ENCODE results near the gene PRKAR2A. TPM values are rescaled to one million over a fixed set of nuclear protein-coding genes. Genes with fewer than 3 reads are reported as not detected.
A peak's percentile ranks its signal among the peaks of the same experiment; 100 is the strongest.

The PRKAR2A gene
- total RNA-seq, 1 donor, result 47.9 TPM

DNA sequence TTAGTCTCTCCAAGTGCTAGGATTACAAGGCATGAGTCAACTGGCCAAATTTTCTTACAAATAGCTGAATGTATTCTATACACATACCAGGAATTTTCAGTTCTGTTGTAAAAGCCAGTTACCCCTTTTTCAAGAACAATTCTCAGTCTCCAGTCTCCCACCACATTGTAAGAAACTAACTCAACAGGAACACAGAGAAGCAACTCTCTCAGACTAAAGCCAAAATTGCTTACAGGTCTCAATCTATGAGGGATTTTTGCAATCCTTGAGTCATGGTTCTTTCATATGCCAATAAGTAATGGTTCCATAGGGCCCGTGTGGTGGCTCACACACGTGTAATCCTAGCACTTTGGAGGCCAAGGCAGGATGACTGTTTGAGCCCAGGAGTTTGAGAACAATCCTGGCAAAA is 139.2 kb downstream of the PRKAR2A start:
- H3K4me3 ChIP-seq (ENCODE audit: low read depth, low read length), result no peak overlapping the region
- DNase-seq (ENCODE audit: low read depth), result peak; percentile 22
- TF ChIP-seq, protein P1, sequence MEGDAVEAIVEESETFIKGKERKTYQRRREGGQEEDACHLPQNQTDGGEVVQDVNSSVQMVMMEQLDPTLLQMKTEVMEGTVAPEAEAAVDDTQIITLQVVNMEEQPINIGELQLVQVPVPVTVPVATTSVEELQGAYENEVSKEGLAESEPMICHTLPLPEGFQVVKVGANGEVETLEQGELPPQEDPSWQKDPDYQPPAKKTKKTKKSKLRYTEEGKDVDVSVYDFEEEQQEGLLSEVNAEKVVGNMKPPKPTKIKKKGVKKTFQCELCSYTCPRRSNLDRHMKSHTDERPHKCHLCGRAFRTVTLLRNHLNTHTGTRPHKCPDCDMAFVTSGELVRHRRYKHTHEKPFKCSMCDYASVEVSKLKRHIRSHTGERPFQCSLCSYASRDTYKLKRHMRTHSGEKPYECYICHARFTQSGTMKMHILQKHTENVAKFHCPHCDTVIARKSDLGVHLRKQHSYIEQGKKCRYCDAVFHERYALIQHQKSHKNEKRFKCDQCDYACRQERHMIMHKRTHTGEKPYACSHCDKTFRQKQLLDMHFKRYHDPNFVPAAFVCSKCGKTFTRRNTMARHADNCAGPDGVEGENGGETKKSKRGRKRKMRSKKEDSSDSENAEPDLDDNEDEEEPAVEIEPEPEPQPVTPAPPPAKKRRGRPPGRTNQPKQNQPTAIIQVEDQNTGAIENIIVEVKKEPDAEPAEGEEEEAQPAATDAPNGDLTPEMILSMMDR (IDR thresholded peaks at IDR 0.05; ENCODE audit: insufficient read depth, low read depth, low read length), result no peak

GRCh38 chr3:48707157-48707556 is 140.5 kb downstream of the PRKAR2A start:
- H3K4me3 ChIP-seq (ENCODE audit: low read depth, low read length), result no peak overlapping the region
- TF ChIP-seq, protein P1 (IDR thresholded peaks at IDR 0.05; ENCODE audit: insufficient read depth, low read depth, low read length), result no peak
- DNase-seq (ENCODE audit: low read depth), result no peak

DNA sequence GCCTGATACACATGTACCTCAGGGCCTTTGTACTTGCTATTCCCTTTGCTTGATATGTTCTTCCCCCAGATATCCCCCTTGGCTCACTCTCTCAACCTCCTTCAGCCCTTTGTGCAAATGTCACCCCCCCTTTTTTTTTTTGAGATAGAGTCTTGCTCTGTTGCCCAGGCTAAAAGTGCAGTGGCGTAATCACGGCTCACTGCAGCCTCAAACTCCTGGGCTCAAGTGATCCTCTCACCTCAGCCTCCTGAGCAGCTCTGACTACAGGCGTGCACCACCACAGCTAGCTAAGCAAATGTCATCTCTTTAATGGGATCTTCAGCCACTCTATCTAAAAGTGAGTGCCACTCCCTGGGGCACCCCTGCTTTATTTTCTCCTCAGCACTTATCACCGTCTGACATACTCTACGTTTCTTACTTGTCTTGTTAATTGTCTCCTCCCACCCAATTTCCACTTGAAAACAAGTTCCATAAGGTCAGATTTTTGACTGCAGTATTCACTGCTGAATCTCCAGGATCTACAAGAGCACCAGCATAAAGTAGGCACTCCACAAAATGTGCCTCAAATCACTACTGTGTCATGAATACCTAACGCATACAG is 145.3 kb downstream of the PRKAR2A start:
- no peak overlapping the region for H3K4me3 ChIP-seq (ENCODE audit: low read depth, low read length)
- TF ChIP-seq, protein P1 (IDR thresholded peaks at IDR 0.05; ENCODE audit: insufficient read depth, low read depth, low read length), result no peak
- no peak for DNase-seq (ENCODE audit: low read depth)

DNA sequence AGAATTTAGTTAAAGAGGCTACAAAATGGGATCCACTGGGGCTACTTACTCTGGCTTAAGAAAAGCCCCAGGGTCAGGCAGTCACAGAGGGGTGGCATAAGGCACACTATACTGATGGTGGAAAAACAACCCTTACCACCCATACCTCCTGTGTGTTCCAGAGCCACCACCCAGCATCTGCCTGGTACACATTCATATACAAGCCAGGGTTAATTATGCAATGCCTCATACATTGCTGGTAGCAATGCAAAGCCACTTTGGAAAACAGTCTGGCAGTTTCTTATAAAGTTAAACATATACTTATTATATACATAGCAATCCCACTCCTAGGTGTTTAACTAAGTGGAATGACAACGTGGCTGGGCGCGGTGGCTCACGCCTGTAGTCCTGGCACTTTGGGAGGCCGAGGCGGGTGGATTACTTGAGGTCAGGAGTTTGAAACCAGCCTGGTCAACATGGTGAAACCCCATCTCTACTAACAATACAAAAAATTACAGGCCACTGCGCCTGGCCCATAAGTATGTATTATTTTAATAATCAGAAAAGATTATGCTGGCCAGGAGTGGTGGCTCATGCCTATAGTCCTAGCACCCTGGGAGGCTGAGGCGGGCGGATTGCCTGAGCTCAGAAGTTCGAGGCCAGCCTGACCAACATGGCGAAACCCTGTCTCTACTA is 146.8 kb downstream of the PRKAR2A start:
- DNase-seq (ENCODE audit: low read depth), result no peak
- no peak overlapping the region for H3K4me3 ChIP-seq (ENCODE audit: low read depth, low read length)
- TF ChIP-seq, protein P1 (IDR thresholded peaks at IDR 0.05; ENCODE audit: insufficient read depth, low read depth, low read length), result no peak

GRCh38 chr3:48698891-48699290 is 148.8 kb downstream of the PRKAR2A start:
- H3K4me3 ChIP-seq (ENCODE audit: low read depth, low read length), result no peak overlapping the region
- TF ChIP-seq, protein P1 (IDR thresholded peaks at IDR 0.05; ENCODE audit: insufficient read depth, low read depth, low read length), result no peak
- DNase-seq (ENCODE audit: low read depth), result no peak

DNA sequence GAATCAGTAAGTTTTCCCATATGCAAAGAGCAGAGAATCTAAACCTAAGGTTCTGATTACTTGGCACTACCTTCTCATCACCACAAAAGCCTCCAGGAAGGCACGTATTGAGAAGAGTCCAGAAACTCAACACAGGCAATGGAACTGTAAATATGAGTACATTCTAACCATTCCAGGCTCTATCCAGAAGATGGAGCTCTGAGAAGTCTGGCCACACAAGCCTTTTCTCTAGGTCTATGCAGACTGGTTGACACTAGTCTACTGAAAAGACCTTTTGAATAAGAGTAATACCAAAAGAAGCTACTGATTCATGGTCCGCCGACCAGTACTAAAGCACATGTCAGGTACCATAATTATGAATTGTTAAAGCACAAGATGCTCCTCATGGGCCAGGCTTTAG is 149.7 kb downstream of the PRKAR2A start:
- no peak for DNase-seq (ENCODE audit: low read depth)
- TF ChIP-seq, protein P1 (IDR thresholded peaks at IDR 0.05; ENCODE audit: insufficient read depth, low read depth, low read length), result no peak
- no peak overlapping the region for H3K4me3 ChIP-seq (ENCODE audit: low read depth, low read length)
